ENCODE data around the gene ZNF512B.
"Not testable (repeated sequence)": the region's sequence is repeated elsewhere in the genome, so short reads cannot be mapped to it uniquely, and the experiment has no call there.

ZNF512B gene, protein sequence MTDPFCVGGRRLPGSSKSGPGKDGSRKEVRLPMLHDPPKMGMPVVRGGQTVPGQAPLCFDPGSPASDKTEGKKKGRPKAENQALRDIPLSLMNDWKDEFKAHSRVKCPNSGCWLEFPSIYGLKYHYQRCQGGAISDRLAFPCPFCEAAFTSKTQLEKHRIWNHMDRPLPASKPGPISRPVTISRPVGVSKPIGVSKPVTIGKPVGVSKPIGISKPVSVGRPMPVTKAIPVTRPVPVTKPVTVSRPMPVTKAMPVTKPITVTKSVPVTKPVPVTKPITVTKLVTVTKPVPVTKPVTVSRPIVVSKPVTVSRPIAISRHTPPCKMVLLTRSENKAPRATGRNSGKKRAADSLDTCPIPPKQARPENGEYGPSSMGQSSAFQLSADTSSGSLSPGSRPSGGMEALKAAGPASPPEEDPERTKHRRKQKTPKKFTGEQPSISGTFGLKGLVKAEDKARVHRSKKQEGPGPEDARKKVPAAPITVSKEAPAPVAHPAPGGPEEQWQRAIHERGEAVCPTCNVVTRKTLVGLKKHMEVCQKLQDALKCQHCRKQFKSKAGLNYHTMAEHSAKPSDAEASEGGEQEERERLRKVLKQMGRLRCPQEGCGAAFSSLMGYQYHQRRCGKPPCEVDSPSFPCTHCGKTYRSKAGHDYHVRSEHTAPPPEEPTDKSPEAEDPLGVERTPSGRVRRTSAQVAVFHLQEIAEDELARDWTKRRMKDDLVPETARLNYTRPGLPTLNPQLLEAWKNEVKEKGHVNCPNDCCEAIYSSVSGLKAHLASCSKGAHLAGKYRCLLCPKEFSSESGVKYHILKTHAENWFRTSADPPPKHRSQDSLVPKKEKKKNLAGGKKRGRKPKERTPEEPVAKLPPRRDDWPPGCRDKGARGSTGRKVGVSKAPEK
- total RNA-seq: 2.3 to 15.2 (median 7.3) reads per million in 17 experiments

DNA sequence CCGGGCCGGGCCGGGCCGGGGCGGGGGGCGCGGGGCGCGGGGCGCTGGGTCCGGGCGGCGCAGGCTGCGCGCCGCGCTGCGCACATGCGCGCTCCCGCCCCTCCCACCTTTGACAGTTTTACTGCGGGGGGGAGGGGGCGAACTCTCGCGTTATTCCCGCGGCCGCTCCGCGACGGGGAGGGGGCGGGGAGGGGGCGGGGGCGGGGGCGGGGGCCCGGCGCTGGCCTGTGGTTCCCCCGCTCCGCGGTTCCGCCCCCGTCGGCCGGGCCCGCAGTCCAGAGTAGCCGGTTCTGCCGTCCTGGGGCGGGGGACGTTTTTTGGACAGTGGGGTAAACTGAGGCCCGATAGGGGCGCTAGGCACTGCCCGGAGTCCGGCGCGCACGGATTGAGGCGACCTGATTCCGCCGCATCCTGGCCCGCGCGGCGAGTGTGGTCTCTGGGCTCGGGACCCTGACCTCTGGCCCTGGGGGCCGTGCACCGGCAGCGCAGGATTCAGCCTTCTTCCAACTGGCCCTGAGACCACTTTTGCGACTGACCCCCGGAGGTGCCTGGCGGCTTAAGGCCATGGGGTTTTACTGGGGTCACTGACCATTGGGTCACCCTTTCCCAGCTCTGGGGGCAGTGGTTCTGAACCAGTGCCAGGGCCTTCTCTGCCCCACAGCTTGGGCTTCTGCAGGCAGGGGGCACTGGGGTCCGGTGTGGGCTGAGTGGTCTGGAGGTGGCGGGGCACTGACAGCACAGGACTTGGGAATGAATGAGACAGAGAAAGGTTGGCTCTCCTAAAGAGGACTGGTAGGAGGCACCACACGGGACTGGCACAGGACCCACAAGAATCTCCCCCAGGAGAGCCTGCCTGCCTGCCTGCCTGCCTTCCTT is at the start of gene ZNF512B:
TSS of gene ZNF512B (minus strand) at position 93 of the 876 bp plus-strand sequence. CDS start 1,980 bp downstream, outside the sequence.
- peak in 2 of 4 experiments; percentile 73 to 76 for DNase-seq

DNA sequence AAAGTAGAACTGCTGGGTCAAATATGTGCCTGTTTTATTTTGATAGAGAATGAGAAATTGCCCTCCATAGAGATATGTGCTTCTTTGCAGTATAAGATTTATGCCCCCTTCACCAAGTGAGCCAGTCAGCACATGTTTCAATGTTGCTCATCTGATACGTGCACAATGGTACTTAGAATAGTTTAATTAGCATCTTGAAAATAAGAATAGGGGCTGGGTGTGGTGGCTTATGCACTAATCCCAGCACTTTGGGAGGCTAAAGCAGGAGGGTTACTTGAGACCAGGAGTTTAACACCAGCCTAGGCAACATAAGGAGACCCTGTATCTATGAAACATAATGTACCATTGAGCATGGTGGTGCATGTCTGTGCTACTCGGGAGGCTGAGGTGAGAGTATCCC is 45.9 kb upstream of the ZNF512B start:
- no peak for DNase-seq

DNA sequence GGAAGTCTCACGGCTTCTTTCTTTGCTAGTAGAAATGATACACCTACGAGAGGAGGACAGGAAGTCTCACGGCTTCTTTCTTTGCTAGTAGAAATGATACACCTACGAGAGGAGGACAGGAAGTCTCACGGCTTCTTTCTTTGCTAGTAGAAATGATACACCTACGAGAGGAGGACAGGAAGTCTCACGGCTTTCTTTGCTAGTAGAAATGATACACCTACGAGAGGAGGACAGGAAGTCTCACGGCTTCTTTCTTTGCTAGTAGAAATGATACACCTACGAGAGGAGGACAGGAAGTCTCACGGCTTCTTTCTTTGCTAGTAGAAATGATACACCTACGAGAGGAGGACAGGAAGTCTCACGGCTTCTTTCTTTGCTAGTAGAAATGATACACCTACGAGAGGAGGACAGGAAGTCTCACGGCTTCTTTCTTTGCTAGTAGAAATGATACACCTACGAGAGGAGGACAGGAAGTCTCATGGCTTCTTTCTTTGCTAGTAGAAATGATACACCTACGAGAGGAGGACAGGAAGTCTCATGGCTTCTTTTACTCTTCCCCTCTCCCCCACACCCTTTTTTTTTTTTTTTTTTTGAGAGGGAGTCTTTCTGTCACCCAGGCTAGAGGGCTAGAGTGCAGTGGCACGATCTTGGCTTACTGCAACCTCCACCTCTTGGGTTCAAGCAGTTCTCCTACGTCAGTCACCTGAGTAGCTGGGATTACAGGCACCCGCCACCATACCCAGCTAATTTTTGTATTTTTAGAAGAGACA is 42.8 kb upstream of the ZNF512B start:
- not testable (repeated sequence) for DNase-seq

DNA sequence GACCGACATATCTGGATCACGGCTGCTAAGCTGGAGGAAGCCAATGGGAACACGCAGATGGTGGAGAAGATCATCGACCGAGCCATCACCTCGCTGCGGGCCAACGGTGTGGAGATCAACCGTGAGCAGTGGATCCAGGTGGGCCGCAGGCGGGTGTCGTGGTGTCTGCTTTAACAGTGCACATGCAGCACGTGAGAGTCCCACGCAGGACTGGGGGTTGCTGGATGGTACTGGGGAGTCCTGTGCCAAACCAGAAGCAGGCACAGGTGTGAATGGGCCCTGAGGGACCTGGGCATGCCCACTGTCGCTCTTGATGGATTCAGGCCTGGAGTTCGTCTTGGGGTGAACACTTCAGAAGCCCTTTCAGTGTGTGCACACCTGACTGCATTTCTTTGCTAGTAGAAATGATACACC is 41.6 kb upstream of the ZNF512B start:
- no peak for DNase-seq

DNA sequence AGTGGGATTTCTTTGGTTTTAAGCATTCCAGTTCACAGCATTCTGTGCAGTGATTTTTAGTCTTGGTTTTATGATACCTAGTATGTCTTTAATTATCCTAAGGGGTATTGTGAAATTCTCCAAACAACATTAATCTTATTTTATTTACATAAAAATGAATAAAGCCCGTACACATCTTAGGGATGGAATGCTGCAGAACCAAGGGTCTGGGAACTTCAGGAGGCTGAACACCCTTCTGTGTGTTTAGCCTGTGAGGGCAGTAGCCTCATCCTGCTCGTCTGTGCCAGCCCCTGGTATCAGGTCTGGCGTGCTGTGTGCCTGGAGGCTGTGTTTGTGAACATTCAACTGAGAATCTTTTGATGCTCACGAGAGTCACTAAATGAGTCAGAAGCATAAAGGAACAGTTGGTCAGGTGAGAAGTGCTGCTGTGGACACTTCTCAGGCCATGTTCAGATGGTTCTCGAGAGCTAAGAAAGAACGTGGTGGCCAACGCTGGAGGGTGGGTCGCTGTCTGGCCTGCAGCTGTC is 41.0 kb upstream of the ZNF512B start:
- DNase-seq: no peak

DNA sequence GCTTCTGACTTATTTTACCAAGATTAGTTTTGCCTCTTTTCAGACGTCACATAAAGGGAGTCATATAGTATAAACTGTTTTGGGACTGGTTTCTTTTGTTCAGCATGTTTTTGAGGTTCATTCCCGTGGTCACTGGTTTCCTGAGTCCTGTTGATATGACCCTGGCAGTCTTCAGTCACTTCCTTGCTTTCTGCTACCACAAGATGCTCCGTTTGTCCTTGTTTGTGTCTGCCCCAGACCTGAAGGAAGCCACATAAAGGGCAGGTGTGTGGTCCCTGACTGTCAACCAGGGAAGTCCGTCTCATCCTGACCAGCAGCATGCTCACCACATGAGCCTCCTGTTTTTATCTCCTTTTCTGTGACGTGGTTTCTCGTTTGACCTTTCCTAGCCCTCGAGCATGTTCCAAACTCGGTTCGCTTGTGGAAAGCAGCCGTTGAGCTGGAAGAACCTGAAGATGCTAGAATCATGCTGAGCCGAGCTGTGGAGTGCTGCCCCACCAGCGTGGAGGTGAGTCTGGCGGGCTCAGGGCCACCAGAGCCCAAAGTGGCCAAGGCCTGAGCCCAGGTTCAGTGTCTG is 40.2 kb upstream of the ZNF512B start:
- no peak for DNase-seq

DNA sequence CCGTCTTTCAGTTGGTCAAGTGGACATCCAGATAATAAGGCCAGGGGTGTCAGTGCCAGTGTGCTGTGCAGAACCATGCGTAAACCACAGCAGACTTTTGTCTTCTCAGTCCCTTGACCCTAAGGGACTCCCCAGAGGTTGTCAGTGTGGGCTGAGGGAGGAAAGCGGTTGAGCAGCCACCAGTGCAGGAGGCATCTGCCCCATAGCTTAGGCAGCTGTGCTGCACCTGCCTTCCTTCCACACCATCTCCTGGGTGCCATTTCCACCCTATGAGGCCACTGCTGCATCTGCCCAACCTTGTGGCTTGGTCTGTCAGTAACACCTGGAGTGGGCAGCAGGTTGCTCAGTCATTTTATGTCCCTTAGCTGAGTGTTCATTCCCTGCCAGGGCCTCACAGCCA is 37.2 kb upstream of the ZNF512B start:
- DNase-seq: no peak

DNA sequence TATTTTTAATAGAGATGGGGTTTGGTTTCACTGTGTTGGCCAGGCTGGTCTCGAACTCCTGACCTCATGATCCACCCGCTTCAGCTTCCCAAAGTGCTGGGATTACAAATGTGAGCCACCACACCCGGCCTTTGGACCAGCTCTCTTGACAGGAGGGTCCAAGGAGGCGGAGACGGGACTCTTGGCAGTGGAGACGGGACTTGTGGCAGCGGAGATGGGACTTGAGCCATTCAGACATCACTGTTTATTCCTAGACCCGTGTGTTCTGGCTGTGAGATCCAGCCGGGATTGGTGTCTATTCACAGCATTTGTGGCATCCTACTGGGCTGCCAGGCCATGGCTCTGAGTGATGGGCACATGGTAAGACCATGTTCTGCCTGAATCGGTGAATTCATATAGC is 36.8 kb upstream of the ZNF512B start:
- DNase-seq: no peak

DNA sequence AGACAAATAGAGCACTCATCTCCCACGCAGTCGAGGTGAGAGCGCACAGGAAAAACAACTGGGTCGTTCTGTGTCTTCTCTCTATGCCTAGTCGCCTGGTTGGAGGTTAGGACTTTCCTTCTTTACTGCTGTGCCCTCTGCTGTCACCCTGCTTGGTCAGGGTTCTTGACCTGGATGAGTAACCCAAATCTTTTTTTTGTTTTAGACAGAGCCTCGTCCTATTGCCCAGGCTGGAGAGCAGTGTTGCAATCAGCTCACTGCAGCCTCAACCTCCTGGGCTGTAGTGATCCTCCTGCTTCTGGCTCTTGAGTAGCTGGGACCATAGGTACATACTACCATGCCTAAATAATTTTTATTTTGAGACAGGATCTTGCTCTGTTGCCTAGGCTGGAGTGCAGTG is 35.7 kb upstream of the ZNF512B start:
- DNase-seq: no peak

DNA sequence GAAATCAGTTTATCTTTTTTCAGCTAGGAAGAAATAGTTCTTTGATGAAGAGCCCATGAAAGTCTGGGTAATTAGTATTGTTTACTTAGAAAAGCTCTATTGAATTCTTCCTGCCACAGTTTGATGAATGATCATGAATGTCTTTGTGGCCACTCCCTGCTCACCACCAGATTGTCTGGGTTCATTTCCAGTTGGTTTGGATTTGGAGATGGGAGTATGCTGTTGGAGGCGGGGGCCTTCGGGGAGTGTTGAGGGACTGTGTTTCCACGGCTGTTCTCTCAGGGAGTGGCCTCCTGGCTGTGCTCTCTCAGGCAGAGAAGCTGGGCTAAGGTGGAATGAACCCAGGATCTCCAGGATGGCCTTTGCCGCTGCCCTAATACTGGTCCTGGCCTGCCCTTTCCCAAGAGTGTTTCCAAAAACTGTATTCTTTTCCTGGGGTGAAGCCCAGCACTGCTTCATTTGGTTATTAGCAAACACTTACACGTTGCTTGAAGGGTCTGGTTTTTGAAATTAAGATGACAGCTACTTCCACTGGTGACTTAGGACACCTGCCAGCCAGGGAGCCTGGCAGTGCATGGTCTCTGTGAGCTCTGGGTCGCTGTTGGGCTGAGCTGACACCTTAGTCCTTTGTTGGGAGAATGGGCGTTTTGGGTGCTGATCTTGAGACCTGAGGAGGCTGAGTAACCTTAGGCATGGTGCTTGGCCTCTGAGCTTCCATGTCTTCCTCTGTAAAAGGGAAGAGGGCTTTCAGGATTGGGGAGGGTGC is 34.4 kb upstream of the ZNF512B start:
- DNase-seq: no peak

DNA sequence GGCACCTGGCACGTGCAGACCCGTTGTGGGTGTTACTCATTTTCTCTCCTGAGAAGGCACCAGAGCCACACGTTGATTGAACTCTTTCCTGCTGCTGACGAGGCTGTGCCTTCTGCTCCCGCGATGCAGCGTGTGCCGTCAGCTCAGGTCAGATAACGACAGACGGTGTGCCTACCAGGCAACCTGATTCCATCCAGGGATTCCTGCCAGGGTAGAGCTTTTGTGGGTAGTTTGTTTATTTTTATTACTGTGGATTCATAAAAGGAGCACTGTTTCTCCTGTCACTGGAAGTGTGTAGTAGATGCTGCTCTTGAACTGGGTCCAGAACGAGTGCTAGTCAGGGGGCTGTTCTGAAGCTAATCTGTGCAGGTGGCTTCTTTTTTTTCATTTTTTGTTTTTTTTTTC is 31.9 kb upstream of the ZNF512B start:
- no peak for DNase-seq

DNA sequence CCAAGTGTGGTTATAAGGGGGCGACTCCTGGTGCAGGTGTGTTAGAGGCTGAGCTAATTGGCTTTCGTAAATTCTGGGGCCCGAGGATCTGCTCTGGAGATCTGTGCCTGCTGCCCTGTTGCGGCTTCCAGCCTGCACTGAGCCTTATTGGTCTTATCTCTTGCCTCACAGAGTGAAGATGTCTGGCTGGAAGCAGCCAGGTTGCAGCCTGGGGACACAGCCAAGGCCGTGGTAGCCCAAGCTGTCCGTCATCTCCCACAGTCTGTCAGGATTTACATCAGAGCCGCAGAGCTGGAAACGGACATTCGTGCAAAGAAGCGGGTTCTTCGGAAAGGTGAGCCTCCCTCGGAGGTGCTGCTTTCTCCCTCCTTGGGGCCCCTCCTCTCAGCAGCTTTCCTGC is 31.2 kb upstream of the ZNF512B start:
- DNase-seq: no peak

DNA sequence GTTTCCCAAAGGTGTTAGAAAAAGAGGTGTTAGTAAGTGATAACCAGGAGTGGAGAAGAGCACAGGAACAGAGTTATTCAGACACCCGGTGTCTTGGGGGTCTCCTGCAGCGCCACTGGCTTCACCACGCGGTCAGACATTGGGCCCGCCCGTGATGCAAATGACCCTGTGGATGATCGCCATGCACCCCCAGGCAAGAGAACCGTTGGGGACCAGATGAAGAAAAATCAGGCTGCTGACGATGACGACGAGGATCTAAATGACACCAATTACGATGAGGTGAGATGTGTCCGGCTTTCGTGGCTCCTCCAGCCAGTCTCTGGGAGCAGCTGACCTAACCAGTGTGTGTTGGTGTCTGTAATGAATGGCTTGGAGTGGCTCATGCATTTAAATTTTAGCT is 13.2 kb upstream of the ZNF512B start:
- no peak for DNase-seq

DNA sequence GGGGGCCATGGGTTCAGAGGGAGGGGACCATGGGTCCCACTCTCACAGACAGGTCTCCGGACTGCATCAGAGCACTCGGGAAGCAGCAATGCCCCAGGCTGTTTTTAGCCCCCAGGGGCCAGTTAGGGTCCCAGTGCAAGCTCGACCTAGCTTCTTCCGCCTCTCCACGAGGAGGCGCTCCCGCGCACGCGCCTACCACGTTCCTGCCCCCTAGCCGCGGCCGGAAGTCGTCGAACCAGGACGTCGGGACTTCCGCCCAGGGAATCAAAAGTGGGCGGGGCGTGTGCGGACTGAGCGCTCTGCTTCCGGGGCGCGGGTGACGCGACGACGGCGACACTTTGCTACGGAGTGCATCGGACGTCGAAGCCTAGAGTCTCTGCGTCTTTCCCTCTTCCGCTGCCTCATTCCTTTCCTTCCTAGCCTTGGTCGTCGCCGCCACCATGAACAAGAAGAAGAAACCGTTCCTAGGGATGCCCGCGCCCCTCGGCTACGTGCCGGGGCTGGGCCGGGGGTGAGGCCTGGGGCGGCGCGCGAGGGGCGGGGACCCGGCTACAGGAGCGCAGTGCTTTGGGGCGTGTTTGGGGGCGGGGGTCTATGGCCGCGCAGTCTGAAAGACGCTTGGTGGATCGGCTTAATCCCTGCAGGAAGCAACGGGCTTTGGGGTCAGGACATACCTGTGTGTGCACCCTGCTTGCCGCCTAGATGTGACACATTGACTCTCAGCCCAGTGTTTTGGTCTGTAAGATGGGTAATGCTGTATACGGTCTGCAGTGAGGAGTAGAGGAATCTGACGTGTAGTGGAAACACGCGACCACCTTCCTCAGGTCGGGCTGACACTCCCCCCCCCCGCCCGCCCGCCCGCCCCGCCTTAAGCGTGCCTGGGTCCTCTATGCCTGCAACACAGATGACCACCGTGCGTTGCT is 11.3 kb upstream of the ZNF512B start, which contains the start of gene PRPF6:
TSS of gene PRPF6 (plus strand) at position 327 of the 923 bp plus-strand sequence. CDS start at position 441, 114 bp downstream.
- DNase-seq: peak; percentile 98 to 100 (median 99)

DNA sequence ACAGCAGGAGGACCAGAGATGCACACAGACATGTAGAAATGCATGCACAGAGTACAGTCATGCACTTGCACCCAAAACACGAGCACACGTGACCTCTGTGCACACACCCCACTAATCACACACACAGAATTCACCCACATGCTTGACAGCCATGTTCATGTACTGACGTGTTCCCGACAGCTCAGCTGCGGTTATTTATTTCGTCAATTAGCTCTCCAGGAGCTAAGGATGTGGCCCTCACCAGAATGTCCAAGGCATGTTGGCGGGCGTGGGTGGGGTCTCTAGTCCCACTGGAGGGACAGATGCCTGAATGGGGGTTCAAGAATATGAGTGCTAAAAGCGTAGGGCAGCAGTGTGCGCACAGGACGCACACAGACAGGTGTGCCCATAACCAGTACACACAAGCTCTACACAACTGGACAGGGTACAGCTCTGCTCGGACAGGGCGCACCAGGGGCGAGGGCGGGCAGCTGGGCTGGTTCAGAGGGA is 10.6 kb upstream of the ZNF512B start:
- DNase-seq: peak in 3 of 4 experiments; percentile 29 to 56 (median 45)

DNA sequence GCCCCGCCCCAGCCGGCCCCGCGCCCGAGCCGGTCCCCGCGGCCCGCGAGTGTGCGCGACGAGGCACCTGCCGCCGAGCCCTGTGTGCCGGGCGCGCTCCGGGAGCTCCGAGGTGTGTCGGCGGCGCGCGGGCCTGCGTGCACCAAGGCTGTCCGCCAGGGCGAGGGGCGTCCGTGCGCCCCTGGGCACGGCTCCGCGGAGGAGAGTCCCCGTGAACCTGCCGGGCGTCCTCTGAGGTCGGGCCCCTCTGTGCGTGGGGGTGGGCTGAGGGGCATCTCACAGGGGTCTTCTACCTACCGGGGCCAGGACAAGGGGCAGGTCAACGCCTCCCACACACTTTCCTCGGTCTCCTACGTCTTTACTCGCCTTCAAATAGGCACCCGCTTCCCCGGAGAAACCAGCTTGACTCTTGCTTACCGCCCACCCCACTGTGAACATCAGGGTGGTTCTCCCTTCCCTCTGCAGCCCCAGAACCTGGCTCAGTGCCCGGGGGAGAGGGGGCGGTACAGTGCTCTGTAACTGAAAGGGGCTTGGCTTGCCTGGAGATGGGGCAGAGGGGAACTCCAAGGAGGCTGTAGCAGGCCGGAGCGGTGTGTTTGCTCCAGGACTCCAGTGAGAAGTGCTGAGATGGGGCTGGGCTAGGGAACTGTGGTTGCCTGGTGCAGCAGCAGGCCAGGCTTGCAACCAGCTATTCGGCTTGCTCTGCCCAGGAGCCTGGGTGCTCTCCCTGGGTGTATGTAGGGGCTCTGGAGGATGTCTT is 10.0 kb upstream of the ZNF512B start, which contains the start of gene SAMD10:
TSS of gene SAMD10 (minus strand) at position 86 of the 760 bp plus-strand sequence. CDS start 175 bp downstream, outside the sequence.
- DNase-seq: peak; percentile 89 to 94 (median 92)

DNA sequence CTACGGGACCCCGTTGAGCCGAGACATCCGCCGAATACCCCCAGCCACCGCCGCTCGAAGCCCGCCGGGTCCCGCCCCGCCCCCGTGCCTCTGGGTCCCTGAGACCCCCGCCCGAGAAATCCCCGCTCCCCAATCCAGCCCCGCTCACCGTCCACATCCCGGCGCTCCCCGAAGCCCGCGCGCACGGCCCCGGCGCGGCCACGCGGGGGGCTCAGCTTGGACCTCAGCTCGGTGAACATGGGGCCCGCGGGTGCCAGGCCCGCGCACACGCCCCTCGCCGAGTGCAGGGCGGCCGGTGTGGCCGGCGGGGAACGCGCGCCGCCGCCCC is 9.5 kb upstream of the ZNF512B start:
- no peak for DNase-seq

All from suppressor macrophage (primary cell).